NCI-H446 treated with DMSO at 0.1 percent for 48 hours (cell line): Measurements from ENCODE around the gene DDX59.
"Not testable (repeated sequence)": the region's sequence is repeated elsewhere in the genome, so short reads cannot be mapped to it uniquely, and the experiment has no call there.

Source experiments
- DNase-seq: peaks from one replicate; lab custom pipeline; 2025; lab: John Stamatoyannopoulos, UW

The DDX59 gene

DNA sequence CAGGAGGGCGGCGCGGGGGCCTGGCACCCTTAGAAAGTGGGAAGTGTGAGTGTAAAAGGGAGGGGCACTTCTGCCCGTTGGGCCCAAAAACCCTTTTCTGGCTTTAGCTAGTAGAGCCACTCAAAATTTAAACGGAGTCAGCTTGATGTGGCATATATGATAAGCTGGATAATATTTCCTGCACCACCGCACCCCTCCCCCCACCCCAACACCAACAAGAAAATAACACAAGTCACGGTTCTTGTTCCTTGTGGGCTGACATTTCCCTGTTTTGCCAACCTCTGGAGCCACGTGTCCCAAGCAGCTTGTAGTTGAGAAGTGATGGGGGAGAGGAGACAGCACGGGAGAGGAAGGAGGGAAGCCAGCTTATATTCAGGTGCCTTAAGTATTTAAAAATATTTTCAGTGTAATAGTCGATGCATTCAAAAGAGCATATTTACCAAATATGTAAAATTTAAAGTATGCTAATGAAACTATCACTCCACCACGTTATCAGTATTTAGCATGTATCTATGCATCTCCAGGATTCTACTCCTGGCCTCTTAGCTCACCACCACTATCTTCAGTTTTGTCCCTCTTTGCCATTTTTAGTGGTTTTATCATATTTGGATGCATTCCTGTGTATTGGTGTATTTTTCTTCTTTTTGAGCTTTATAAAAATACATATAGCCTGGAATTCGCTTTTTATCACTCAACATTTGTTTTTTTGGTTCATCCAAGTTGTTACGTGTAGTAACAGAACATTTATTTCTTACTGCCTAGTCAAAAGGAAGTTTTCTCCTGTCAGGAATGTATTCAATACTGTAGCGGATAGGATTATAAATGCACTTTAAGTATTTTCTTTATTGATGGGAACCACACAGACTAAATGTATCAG is 773 bp upstream of the DDX59 start:
- DNase-seq = peak; percentile 89

- DNase-seq = no peak
These were observed 993 bp downstream of the DDX59 start for GRCh38 chr1:200668514-200669313.

- DNase-seq = no peak
These were observed 3.4 kb downstream of the DDX59 start for GRCh38 chr1:200666309-200666708.

- DNase-seq = no peak
These were observed 3.8 kb downstream of the DDX59 start for GRCh38 chr1:200665861-200666260.

- DNase-seq = no peak
These were observed 9.0 kb downstream of the DDX59 start for GRCh38 chr1:200660719-200661118.

DNA sequence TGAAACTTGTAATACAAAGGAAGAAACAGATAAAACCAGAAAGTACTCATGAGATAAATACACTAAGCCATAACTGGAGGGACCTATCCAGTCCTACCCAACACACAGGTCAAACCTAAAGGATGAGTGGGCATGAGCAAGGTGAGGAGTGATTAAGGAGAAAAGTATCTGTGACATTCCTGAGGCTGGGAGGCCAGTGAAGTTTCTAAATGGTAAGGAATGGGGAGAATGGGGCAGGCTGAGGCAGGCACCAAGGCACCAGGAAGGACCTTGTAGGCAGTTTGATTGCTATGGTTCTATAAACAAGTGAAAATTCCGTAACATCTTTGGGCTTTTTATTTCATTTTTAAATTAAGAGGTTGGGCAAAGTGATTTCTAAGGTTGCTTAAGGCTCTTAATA is 10.4 kb downstream of the DDX59 start:
- DNase-seq = no peak

DNA sequence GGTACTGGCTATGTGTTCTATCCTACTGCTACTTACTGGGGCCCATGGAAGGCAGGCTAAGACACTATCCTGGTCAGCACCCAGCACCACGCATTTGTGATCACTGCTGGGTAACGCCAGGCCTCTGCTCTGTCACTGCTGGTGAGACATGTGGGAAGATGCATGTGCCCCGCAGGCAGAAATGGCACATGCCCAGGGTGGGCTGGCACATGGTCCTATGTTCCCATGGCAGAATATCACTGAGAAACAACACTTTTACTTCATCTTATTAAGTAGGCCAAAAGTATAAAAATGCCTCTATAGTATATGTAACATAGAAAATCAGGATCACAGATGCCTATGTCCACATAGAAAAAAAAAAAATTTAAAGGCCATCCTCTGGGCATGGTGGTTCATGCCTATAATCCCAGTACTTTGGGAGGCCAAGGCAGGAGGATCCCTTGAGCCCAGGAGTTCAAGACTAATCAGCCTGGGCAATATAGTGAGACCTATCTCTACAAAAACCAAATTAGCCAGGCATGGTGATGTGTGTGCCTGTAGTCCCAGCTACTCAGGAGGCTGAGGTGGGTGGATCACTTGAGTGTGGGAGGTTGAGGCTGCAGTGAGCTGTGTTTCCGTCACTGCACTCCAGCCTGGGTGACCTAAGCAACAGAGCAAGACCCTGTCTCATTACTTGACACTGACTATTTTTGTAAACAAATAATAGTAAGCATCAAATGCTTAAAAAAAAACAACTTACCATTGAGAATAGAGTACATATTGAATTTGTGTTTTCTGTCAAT is 11.5 kb downstream of the DDX59 start:
- DNase-seq = no peak

DNA sequence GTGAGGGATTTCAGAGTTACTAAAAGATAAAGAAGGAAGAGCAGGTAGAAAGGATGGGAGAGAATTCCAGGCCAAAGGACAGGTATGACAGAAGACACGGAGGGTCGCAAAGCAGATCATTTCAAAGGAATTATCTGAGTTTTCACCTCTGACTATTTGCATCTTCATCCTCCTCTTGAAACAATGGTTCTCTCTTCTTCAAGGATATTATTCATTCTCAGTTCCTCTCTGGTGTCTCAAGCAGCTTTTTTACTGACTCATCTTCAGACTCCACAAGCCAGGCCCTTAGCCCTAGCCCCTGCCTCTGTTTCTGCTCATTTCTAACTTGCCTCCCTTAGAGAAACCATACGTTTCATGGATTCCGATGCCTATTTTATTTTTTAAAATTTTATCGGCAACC is 15.0 kb downstream of the DDX59 start:
- no peak for DNase-seq

- DNase-seq = no peak
These were observed 16.7 kb downstream of the DDX59 start for GRCh38 chr1:200653022-200653462.

GRCh38 chr1:200652378-200652777 is 17.3 kb downstream of the DDX59 start:
- no peak for DNase-seq

- no peak for DNase-seq
These were observed 23.2 kb downstream of the DDX59 start for GRCh38 chr1:200646515-200646914.

GRCh38 chr1:200644021-200644420 is 25.7 kb downstream of the DDX59 start:
- DNase-seq = no peak

- no peak for DNase-seq
These were observed 27.2 kb downstream of the DDX59 start for GRCh38 chr1:200642481-200642880.

DNA sequence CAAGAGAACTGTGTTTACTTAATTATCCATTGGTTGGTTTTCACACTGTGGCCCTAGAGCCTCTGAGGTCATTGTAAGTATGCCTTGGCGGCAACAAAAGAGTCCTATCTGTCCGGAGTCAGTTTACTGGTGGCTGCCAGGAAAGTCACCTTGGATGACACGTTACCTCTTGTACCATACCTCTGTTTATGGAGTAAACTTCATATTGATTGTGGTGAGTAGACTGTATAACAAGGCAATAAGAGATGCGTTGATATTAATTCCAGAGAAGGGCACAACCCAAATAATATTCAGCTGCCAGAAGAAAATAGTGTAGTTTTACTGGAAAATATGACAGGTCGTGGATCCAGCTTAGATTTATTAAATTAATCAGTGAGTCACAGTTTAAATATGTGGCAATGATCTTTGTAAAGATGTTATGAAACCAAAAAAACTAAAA is 28.7 kb downstream of the DDX59 start:
- DNase-seq = no peak

- DNase-seq = no peak
These were observed 29.2 kb downstream of the DDX59 start for GRCh38 chr1:200640373-200640962.

GRCh38 chr1:200638073-200638472 is 31.6 kb downstream of the DDX59 start:
- no peak for DNase-seq

GRCh38 chr1:200636681-200637080 is 33.0 kb downstream of the DDX59 start:
- no peak for DNase-seq

DNA sequence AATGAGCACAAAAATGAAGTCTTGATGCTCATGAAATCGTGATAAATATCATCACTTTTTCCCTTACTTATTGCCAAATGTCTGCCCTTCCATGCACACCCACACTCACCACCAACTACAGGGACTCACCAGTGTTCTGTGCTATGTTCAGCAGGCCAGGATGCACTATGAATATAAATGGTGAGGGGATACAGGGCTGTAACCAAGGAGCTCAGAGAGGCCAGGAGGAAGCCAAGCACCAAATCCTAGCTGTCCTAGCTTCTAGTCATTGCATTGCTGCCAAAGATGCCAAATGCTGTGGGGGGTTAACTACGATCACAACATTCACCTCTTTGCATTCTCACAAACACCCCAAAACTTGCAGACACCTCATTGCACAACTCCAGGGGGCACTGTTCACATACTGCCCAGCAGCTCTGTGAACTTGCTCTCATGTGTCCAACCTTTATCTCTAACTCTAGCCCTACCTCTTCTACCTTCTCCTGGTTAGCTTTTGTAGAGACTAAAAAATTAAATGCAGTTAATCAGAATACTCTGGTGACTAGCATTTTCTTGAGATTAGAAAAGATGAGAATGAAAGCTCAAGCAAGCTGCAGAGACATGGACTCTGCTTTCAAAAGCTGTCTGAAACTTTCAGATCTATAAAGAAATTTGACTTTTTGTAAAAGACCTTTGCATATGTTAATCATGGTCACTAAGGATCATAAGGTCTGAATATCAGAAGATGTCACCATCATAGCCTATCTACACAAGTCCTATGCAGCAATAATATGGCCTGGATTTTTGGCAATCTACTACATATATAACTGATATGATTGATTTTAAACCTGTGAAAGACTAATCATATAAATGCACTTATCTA is 35.2 kb downstream of the DDX59 start:
- no peak for DNase-seq

DNA sequence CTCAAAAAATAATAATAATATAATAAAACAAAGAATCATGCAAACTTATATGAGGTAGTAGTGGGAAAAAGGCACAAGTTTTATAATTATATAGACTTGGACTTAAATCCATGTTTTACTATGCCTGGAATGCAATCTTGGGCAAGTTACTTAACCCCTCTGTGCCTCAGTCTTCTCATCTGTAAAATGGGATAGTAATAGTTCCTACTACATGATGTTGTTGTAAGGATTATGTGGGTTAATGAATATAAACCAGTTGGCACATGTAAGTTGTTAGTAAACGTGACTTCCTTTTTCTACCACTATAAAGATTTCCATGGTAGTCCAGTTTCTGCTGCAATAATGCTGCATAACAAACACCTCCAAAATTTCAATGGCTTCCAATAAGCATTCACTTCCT is 38.3 kb downstream of the DDX59 start:
- no peak for DNase-seq

GRCh38 chr1:200630515-200630899 is 39.2 kb downstream of the DDX59 start:
- not testable (repeated sequence) for DNase-seq
